Trophoblast cell (in vitro differentiated cells and primary cell): ENCODE results near the gene NCKIPSD.

ENCODE experiments used
- DNase-seq, 2 donors: peaks; one replicate each; pipeline ENCODE4 v3.0.0-alpha.2; 2016
- H2AFZ ChIP-seq: 2 replicates; pipeline ENCODE4 v1.6.1; 2013; ENCODE audit warnings: low read length, moderate library complexity, mild to moderate bottlenecking; ENCODE audit not compliant: insufficient read depth, poor library complexity
- H2AK5ac ChIP-seq: 2 replicates; pipeline ENCODE4 v1.6.1; 2013; ENCODE audit warnings: mild to moderate bottlenecking, low read length
- H2BK120ac ChIP-seq: 2 replicates; pipeline ENCODE4 v1.6.1; 2013; ENCODE audit warnings: low read length, mild to moderate bottlenecking, moderate library complexity; ENCODE audit not compliant: insufficient read depth, poor library complexity
- H2BK12ac ChIP-seq: 2 replicates; pipeline ENCODE4 v1.6.1; 2013; ENCODE audit warnings: mild to moderate bottlenecking, low read length, moderate library complexity
- H2BK5ac ChIP-seq: 2 replicates; pipeline ENCODE4 v1.6.1; 2013; ENCODE audit warnings: low read length, low read depth, moderate library complexity, mild to moderate bottlenecking; ENCODE audit not compliant: poor library complexity
- H3K14ac ChIP-seq: 2 replicates; pipeline ENCODE4 v1.6.1; 2013; ENCODE audit warnings: mild to moderate bottlenecking, low read length
- H3K18ac ChIP-seq: 2 replicates; pipeline ENCODE4 v1.6.1; 2013; ENCODE audit warnings: mild to moderate bottlenecking, low read length
- H3K23ac ChIP-seq: 2 replicates; pipeline ENCODE4 v1.6.1; 2013; ENCODE audit warnings: low read length
- H3K27ac ChIP-seq: 2 replicates; pipeline ENCODE4 v1.5.1; 2013; ENCODE audit warnings: low read depth, mild to moderate bottlenecking, inconsistent platforms, low read length, moderate library complexity
- H3K27me3 ChIP-seq: 2 replicates; pipeline ENCODE4 v1.6.1; 2013; ENCODE audit warnings: inconsistent platforms, mild to moderate bottlenecking, low read length, moderate library complexity; ENCODE audit not compliant: insufficient read depth
- H3K36me3 ChIP-seq, 2 experiments: 1 replicate in 1 of 2; 2 replicates in 1 of 2; pipeline ENCODE4 v1.6.1; 2013; ENCODE audit warnings: low read length in 2 of 2, mild to moderate bottlenecking in 2 of 2, moderate library complexity in 1 of 2; ENCODE audit not compliant: insufficient read depth in 2 of 2, control insufficient read depth in 1 of 2
- H3K4ac ChIP-seq: 2 replicates; pipeline ENCODE4 v1.6.1; 2013; ENCODE audit warnings: low read depth, mild to moderate bottlenecking, low read length, moderate library complexity
- H3K4me1 ChIP-seq, 2 experiments: 1 replicate in 1 of 2; 2 replicates in 1 of 2; pipeline ENCODE4 v1.6.1; 2013; ENCODE audit warnings: low read length in 2 of 2, mild to moderate bottlenecking in 2 of 2, moderate library complexity in 1 of 2; ENCODE audit not compliant: insufficient read depth in 2 of 2, control insufficient read depth in 1 of 2
- H3K4me2 ChIP-seq: 2 replicates; pipeline ENCODE4 v1.6.1; 2013; ENCODE audit warnings: inconsistent platforms, mild to moderate bottlenecking, low read length, moderate library complexity
- H3K4me3 ChIP-seq: 2 replicates; pipeline ENCODE4 v1.5.1; 2013; ENCODE audit warnings: mild to moderate bottlenecking, low read depth, low read length, inconsistent platforms
- H3K79me1 ChIP-seq: one replicate; pipeline ENCODE4 v1.6.1; 2013; ENCODE audit warnings: low read length
- H3K79me2 ChIP-seq: 2 replicates; pipeline ENCODE4 v1.6.1; 2013; ENCODE audit warnings: low read length, mild to moderate bottlenecking; ENCODE audit not compliant: control insufficient read depth, insufficient read depth, poor library complexity
- H3K9ac ChIP-seq: 2 replicates; pipeline ENCODE4 v1.6.1; 2013; ENCODE audit warnings: mild to moderate bottlenecking, low read length
- H3K9me3 ChIP-seq: 2 replicates; pipeline ENCODE4 v1.6.1; 2013; ENCODE audit warnings: low read depth, mild to moderate bottlenecking, control low read depth, inconsistent platforms, low read length; ENCODE audit not compliant: insufficient read depth
- H4K12ac ChIP-seq: 2 replicates; pipeline ENCODE4 v1.6.1; 2013; ENCODE audit warnings: low read depth, mild to moderate bottlenecking, low read length, moderate library complexity
- H4K8ac ChIP-seq: 2 replicates; pipeline ENCODE4 v1.6.1; 2013; ENCODE audit warnings: low read depth, mild to moderate bottlenecking, low read length, moderate library complexity
- H4K91ac ChIP-seq: one replicate; pipeline ENCODE4 v1.6.1; 2013; ENCODE audit warnings: low read depth, mild to moderate bottlenecking, low read length, moderate library complexity
- WGBS: extraction: QIAGEN DNeasy Blood & Tissue Kit; methylation state at CpG from one replicate; pipeline ENCODE4 v1.1.7; 2013; ENCODE audit warnings: missing lambda C conversion rate; ENCODE audit not compliant: insufficient read length, insufficient coverage; ENCODE audit errors: extremely low coverage; 5-methylcytosine and 5-hydroxymethylcytosine counted together

The NCKIPSD gene

DNA sequence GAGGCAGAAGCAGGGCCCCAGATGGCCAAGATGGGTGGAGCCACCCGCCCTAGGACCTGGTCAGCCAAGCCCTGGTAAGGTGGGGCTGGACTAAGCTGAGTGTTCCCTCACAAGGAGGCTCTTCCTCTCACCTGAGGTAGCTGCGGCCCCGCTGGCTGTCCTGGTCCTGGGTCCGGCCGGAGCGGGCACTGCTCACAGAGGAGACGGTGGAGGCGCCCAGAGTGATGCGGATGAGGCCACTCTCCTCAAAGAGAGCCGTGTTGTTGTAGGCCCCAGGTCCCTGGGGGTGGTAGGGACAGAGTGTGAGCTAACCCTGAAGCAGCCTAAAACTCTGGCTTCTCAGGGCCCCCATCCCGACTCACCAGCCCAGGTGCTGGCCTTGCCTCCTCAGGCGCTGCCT lies 43.1 kb downstream of the NCKIPSD start:
- Histone ChIP-seq H3K23ac (no peak overlapping the region), H3K14ac (no peak overlapping the region), H4K12ac (no peak overlapping the region), H3K36me3 (peaks cover 4 to 26% of the 10 kb centered on the region in 2 experiments), H3K27ac (no peak overlapping the region), H3K4me1 (no peaks in the 10 kb centered on the region), H3K9ac (no peak overlapping the region), H2AFZ (no peak overlapping the region), H2BK12ac (no peak overlapping the region), H3K79me1 (no peaks in the 10 kb centered on the region), H3K18ac (no peak overlapping the region), H2BK5ac (no peak overlapping the region), H3K27me3 (no peaks in the 10 kb centered on the region), H2AK5ac (no peak overlapping the region), H3K4ac (no peak overlapping the region), H3K79me2 (no peaks in the 10 kb centered on the region), H3K4me3 (no peak overlapping the region), H3K9me3 (peaks cover 5% of the 10 kb centered on the region), H3K4me2 (no peak overlapping the region), H2BK120ac (no peak overlapping the region), H4K8ac (no peak overlapping the region), H4K91ac (no peak overlapping the region)
- no peak for DNase-seq
- no CpG with 5 or more reads among the region's 12 CpGs for WGBS

DNA sequence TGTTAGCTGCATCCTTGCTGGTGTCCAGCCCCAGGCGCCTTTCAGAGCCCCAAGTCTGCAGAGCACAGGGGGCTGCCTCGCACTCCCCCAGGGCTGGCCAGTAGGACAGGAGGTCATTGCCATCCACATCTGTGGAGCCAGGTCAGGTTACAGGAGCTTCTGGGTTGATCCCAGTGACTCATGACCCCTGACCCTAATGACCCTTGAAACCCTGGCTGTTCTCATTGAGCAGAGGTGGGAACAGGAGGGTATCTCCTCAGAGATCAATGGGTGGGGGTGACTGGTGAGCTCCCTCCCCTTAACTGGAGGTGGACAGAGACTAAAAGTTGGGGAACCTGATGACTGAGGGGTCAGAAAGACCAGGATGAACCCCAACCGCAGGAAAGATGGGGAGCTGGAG lies 44.3 kb downstream of the NCKIPSD start:
- Histone ChIP-seq H3K27ac (no peak overlapping the region), H3K18ac (no peak overlapping the region), H4K8ac (no peak overlapping the region), H2AK5ac (no peak overlapping the region), H4K12ac (no peak overlapping the region), H3K14ac (no peak overlapping the region), H2BK12ac (no peak overlapping the region), H3K27me3 (no peaks in the 10 kb centered on the region), H3K79me2 (no peaks in the 10 kb centered on the region), H3K9ac (no peak overlapping the region), H3K4ac (no peak overlapping the region), H3K4me1 (peaks cover 4% of the 10 kb centered on the region in 2 experiments), H4K91ac (no peak overlapping the region), H3K4me2 (no peak overlapping the region), H2AFZ (no peak overlapping the region), H3K79me1 (no peaks in the 10 kb centered on the region), H3K4me3 (no peak overlapping the region), H3K36me3 (peaks cover 4 to 26% of the 10 kb centered on the region in 2 experiments), H3K23ac (no peak overlapping the region), H2BK120ac (no peak overlapping the region), H3K9me3 (peaks cover 5% of the 10 kb centered on the region), H2BK5ac (no peak overlapping the region)
- no peak for DNase-seq
- no CpG with 5 or more reads among the region's 3 CpGs for WGBS

DNA sequence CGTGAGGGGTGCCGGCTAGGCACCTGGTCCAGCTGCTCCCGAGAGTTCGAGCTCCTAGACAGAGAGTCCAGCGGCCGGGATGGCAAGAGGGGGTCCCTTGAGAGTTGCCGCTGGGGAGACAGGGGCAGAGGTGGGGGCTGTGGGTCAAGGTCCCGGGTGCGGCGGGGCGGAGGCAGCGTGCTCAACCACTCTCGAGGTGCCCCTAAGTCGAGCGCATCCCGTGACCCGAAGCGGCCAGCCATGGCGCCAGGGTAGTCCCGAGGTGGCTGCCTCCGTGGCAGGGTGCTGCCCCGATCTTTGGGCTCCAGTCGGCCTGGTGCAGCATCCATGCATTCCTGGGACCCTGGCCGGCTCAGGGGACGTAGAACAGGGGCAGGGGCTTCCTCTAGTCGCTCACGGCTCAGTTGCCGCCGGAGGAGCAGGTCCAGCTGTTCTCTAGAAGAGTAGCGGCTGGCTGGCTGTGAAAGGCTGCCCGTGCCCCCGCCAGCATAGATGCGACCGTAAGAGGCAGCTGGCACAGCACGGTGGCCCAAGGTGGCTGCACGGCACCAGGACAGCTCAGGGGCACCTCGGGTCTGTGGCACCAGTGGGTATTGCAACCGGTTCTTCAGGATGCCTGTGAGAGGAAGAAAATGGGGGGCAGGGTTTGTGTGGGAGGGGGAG lies 45.6 kb downstream of the NCKIPSD start:
- no peak overlapping the region for H3K18ac ChIP-seq
- H3K9me3 ChIP-seq, result peaks cover 5% of the 10 kb centered on the region
- H2AK5ac ChIP-seq, result no peak overlapping the region
- H2BK12ac ChIP-seq, result no peak overlapping the region
- H3K14ac ChIP-seq, result no peak overlapping the region
- no peaks in the 10 kb centered on the region for H3K27me3 ChIP-seq
- H3K27ac ChIP-seq, result no peak overlapping the region
- DNase-seq, result no peak
- no CpG with 5 or more reads among the region's 38 CpGs for WGBS
- H2BK120ac ChIP-seq, result no peak overlapping the region
- peaks cover 6% of the 10 kb centered on the region for H3K79me1 ChIP-seq
- H3K4me3 ChIP-seq, result no peak overlapping the region
- no peak overlapping the region for H3K4ac ChIP-seq
- H3K4me1 ChIP-seq, result peaks cover 5 to 12% of the 10 kb centered on the region in 2 experiments
- no peak overlapping the region for H3K4me2 ChIP-seq
- H4K91ac ChIP-seq, result no peak overlapping the region
- H2BK5ac ChIP-seq, result no peak overlapping the region
- H3K36me3 ChIP-seq, result peaks cover 4 to 20% of the 10 kb centered on the region in 2 experiments
- no peak overlapping the region for H4K8ac ChIP-seq
- no peak overlapping the region for H2AFZ ChIP-seq
- peaks cover 5% of the 10 kb centered on the region for H3K79me2 ChIP-seq
- no peak overlapping the region for H4K12ac ChIP-seq
- no peak overlapping the region for H3K23ac ChIP-seq
- H3K9ac ChIP-seq, result no peak overlapping the region

DNA sequence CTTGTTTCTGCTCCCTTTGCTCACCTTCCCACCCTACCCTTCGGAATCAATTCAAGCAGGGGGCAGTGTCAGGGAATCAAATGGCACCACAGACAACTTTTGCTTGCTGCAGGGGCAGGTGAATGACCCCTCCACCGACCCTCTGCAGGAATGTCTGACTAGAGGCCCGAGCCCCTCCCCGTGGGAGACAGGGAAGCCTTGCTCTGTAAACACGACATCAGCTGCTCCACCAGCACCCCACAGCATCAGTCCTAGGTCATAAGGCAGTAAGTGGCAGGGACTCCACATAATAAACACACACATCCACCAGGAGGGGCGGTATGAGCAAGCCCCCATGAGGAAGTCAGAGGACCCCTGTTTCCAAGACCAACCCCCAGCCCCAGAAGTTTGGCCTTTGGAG lies 48.4 kb downstream of the NCKIPSD start:
- no CpG with 5 or more reads among the region's 6 CpGs for WGBS
- H3K18ac ChIP-seq, result no peak overlapping the region

More for the DNA sequence above, 48.4 kb downstream of the NCKIPSD start:
- Histone ChIP-seq H3K79me1 (peaks cover 9% of the 10 kb centered on the region), H4K8ac (no peak overlapping the region), H3K27ac (no peak overlapping the region), H3K9me3 (peaks cover 5% of the 10 kb centered on the region), H3K23ac (no peak overlapping the region), H2BK12ac (no peak overlapping the region), H3K4me2 (no peak overlapping the region), H3K4me3 (no peak overlapping the region), H3K9ac (no peak overlapping the region), H3K4me1 (peaks cover 5 to 17% of the 10 kb centered on the region in 2 experiments), H2AFZ (no peak overlapping the region), H3K14ac (no peak overlapping the region), H4K91ac (no peak overlapping the region), H2BK120ac (no peak overlapping the region), H3K79me2 (peaks cover 8% of the 10 kb centered on the region), H3K36me3 (peaks cover 17 to 26% of the 10 kb centered on the region in 2 experiments), H3K4ac (no peak overlapping the region), H2BK5ac (no peak overlapping the region), H4K12ac (no peak overlapping the region), H2AK5ac (no peak overlapping the region), H3K27me3 (no peaks in the 10 kb centered on the region)
- DNase-seq, result no peak
